MCF 10A (cell line): Measurements from ENCODE around the gene COL28A1. TPM values are rescaled to one million over a fixed set of nuclear protein-coding genes. Genes with fewer than 3 reads are reported as not detected.

Experiments
- BruUV-seq: library from RNA; stranded (reverse); fragments of 400-500 nt; replicated peaks from 2 replicates; lab custom pipeline; 2021; lab: Mats Ljungman, UMichigan
- CTCF ChIA-PET: fragments of 300-600 bp; sonication (Branson Sonifier 250); formaldehyde crosslinking; extraction: SDS; loops from one replicate; lab custom pipeline; 2021; ENCODE audit warnings: antibody characterized with exemption, inconsistent platforms; lab: Yijun Ruan, JAX
- POLR2A ChIA-PET: fragments of 300-600, 350-650 bp; sonication (Branson Sonifier 250); formaldehyde crosslinking; extraction: SDS; loops from one replicate; lab custom pipeline; 2020; ENCODE audit warnings: antibody characterized with exemption, inconsistent platforms; lab: Yijun Ruan, JAX
- DNase-seq: peaks from one replicate; pipeline ENCODE4 v3.0.0-alpha.2; 2018; ENCODE audit not compliant: unreplicated experiment
- H3K27ac Mint-ChIP-seq: one replicate; pipeline ENCODE4 v1.8.0; 2022; ENCODE audit warnings: mild to moderate bottlenecking, low read depth, mixed read lengths; ENCODE audit not compliant: unreplicated experiment
- H3K27me3 Mint-ChIP-seq: one replicate; pipeline ENCODE4 v1.8.0; 2022; ENCODE audit warnings: mixed read lengths; ENCODE audit not compliant: insufficient read depth, unreplicated experiment
- H3K36me3 Mint-ChIP-seq: one replicate; pipeline ENCODE4 v1.8.0; 2022; ENCODE audit warnings: mild to moderate bottlenecking, moderate library complexity, mixed read lengths; ENCODE audit not compliant: insufficient read depth, unreplicated experiment
- H3K4me1 Mint-ChIP-seq: one replicate; pipeline ENCODE4 v1.8.0; 2022; ENCODE audit warnings: mixed read lengths; ENCODE audit not compliant: insufficient read depth, unreplicated experiment
- H3K4me3 Mint-ChIP-seq: one replicate; pipeline ENCODE4 v1.8.0; 2022; ENCODE audit warnings: mild to moderate bottlenecking, moderate library complexity, mixed read lengths; ENCODE audit not compliant: unreplicated experiment
- H3K9me3 Mint-ChIP-seq: one replicate; pipeline ENCODE4 v1.8.0; 2022; ENCODE audit warnings: mixed read lengths; ENCODE audit not compliant: unreplicated experiment
- intact Hi-C: fragments of 100-400 bp; cut with micrococcal nuclease; formaldehyde crosslinking; loops from 2 replicates; pipeline ENCODE4 v1.14.1; 2022
- total RNA-seq: library from RNA; stranded (reverse); gene quantifications from 2 replicates; pipeline ENCODE4 v1.2.3, GENCODE V29; 2022
- TF ChIP-seq, protein P1 (sequence below): fragments of 200-600 bp; IDR thresholded peaks from one replicate; pipeline ENCODE4 v1.8.0; 2022; ENCODE audit warnings: antibody characterized with exemption, mild to moderate bottlenecking; ENCODE audit not compliant: unreplicated experiment

COL28A1 gene
- total RNA-seq, 1 experiment from 2014 or later, result 0.96 TPM

DNA sequence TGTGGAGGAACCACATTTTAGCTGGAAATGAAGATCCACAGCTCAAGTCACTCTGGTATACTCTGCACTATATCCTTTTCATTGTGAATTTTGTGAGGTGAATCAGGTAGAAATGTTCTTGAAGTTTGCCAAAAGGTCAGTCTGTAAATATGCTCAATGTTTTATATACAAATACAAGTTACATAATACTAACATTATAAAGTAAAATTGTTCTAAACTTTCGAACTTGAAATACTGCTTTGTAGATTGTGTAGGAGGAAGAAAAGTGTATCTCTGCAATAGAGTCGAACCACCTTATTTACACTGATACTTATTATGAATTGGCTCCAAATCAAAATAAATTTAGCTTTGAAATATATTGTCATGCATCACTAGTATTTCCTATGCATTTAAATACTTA, 38.0 kb upstream of the COL28A1 start:
- no peak overlapping the region for H3K27ac Mint-ChIP-seq
- no peaks in the 10 kb centered on the region for H3K27me3 Mint-ChIP-seq
- POLR2A ChIA-PET, result no interaction called here
- no TSS peak for BruUV-seq
- TF ChIP-seq, protein P1, sequence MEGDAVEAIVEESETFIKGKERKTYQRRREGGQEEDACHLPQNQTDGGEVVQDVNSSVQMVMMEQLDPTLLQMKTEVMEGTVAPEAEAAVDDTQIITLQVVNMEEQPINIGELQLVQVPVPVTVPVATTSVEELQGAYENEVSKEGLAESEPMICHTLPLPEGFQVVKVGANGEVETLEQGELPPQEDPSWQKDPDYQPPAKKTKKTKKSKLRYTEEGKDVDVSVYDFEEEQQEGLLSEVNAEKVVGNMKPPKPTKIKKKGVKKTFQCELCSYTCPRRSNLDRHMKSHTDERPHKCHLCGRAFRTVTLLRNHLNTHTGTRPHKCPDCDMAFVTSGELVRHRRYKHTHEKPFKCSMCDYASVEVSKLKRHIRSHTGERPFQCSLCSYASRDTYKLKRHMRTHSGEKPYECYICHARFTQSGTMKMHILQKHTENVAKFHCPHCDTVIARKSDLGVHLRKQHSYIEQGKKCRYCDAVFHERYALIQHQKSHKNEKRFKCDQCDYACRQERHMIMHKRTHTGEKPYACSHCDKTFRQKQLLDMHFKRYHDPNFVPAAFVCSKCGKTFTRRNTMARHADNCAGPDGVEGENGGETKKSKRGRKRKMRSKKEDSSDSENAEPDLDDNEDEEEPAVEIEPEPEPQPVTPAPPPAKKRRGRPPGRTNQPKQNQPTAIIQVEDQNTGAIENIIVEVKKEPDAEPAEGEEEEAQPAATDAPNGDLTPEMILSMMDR, result no peak
- DNase-seq, result no peak
- peaks cover 17% of the 10 kb centered on the region for H3K4me1 Mint-ChIP-seq
- peaks cover 39% of the 10 kb centered on the region for H3K36me3 Mint-ChIP-seq
- intact Hi-C loops, result no loop called here
- CTCF ChIA-PET, result no interaction called here
- no peak overlapping the region for H3K4me3 Mint-ChIP-seq
- no peaks in the 10 kb centered on the region for H3K9me3 Mint-ChIP-seq

DNA sequence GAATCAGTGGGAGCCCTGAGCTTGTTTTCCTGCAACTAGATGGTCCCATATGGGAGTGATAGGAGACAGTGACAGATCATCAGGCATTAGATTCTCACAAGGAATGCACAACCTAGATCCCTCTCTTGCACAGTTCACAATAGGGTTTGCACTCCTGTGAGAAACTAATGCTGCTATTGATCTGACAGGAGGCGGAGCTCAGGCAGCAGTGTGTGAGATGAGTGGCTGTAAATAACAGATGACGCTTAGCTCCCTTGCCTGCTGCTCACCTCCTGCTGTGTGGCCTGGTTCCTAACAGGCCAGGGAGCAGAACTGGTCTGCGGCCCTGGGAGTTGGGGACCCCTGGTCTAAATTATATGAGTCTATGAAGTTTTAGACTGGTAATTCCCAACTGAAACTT, 34.9 kb upstream of the COL28A1 start:
- no TSS peak for BruUV-seq
- H3K36me3 Mint-ChIP-seq, result peaks cover 39% of the 10 kb centered on the region
- ChIA-PET POLR2A (interaction anchor here (0.6 to 2.6 kb wide), 6 partner anchors 15 to 391 kb away, joined by 3 to 11 read pairs (median 4); no protein-coding TSS in a partner anchor), CTCF (interaction anchor here (1.0 to 1.1 kb wide), 2 partner anchors 9 to 468 kb away, joined by 3 to 5 read pairs; no protein-coding TSS in a partner anchor)
- no peaks in the 10 kb centered on the region for H3K27me3 Mint-ChIP-seq
- no peaks in the 10 kb centered on the region for H3K9me3 Mint-ChIP-seq
- H3K4me1 Mint-ChIP-seq, result peaks cover 17% of the 10 kb centered on the region
- peak overlapping the region; percentile 16 for H3K4me3 Mint-ChIP-seq
- intact Hi-C loops, result no loop called here
- TF ChIP-seq, protein P1, result no peak
- H3K27ac Mint-ChIP-seq, result peak overlapping the region; percentile 54
- no peak for DNase-seq

DNA sequence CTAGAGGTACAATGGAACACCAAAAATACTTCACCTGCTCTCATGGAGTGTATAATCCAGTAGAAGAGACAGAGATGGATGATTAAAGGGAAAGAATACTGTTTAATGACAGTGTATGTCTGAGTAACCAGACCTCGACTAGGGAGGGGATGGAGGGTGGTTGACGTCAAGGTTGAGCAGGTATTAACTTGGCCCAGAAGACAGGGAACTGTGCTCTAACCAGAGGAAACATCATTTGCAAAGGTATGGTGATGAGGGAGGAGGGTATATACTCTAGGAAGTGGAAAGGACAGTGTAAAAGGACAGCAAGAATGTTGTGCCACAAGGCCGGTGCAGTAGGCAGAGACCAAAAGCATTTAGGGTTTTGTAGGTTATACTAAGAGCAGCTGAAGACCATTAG, 33.9 kb upstream of the COL28A1 start:
- no peak overlapping the region for H3K4me3 Mint-ChIP-seq
- CTCF ChIA-PET, result interaction anchor here (0.7 kb wide), 1 partner anchor 505 kb away, joined by 4 read pairs; no protein-coding TSS in a partner anchor

DNA sequence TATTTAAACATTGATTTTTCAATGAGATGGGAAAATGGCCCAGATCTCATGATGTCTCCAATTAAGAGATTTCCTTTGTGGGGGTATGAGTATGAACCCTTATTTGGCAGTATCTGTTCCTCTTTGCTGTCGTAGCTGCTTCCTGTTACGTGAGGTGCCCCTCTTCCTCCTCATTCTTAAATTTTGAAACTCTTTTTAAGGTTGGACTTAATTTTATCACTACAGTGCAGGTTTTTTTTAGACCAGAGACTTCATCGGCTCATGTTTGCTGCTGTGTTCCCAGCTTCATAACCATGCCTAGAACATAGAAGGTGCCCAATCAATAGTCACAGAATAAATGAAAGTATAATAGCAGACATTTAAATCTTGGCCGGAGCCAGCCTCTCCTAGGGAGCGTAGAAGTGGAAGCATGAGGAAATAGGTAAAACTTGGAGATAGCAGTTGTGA, 33.4 kb upstream of the COL28A1 start:
- ChIA-PET CTCF (interaction anchor here (0.7 kb wide), 1 partner anchor 505 kb away, joined by 4 read pairs; no protein-coding TSS in a partner anchor), POLR2A (interaction anchor here (0.7 to 8.1 kb wide), 8 partner anchors 10 to 692 kb away, joined by 3 to 235 read pairs (median 5); partner anchors contain the start of gene UMAD1)
- peaks cover 28% of the 10 kb centered on the region for H3K36me3 Mint-ChIP-seq
- no peak overlapping the region for H3K4me3 Mint-ChIP-seq
- no peaks in the 10 kb centered on the region for H3K27me3 Mint-ChIP-seq
- peak overlapping the region; percentile 54 for H3K27ac Mint-ChIP-seq
- DNase-seq, result no peak
- intact Hi-C loops, result loop anchor here (10.0 kb wide), 1 partner anchor 396 kb away; the partner anchor contains the start of gene GLCCI1
- BruUV-seq, result no TSS peak
- TF ChIP-seq, protein P1, result no peak
- H3K4me1 Mint-ChIP-seq, result peaks cover 17% of the 10 kb centered on the region
- H3K9me3 Mint-ChIP-seq, result no peaks in the 10 kb centered on the region

More for the DNA sequence above, 33.9 kb upstream of the COL28A1 start:
- BruUV-seq, result no TSS peak
- peaks cover 34% of the 10 kb centered on the region for H3K36me3 Mint-ChIP-seq
- POLR2A ChIA-PET, result interaction anchor here (1.8 to 2.9 kb wide), 3 partner anchors 10 to 71 kb away, joined by 6 to 32 read pairs (median 8); partner anchors contain the start of gene UMAD1
- no peak for DNase-seq
- TF ChIP-seq, protein P1, result no peak
- intact Hi-C loops, result loop anchor here (10.0 kb wide), 1 partner anchor 395 kb away; the partner anchor contains the start of gene GLCCI1
- peaks cover 17% of the 10 kb centered on the region for H3K4me1 Mint-ChIP-seq
- no peaks in the 10 kb centered on the region for H3K27me3 Mint-ChIP-seq
- H3K9me3 Mint-ChIP-seq, result no peaks in the 10 kb centered on the region
- H3K27ac Mint-ChIP-seq, result peak overlapping the region; percentile 54
